Naive thymus-derived CD8-positive, alpha-beta T cell (primary cell): ENCODE data around the gene IQCN. TPM values are rescaled to one million over a fixed set of nuclear protein-coding genes. Genes with fewer than 3 reads are reported as not detected.

Experiments used
- ATAC-seq, 2 donors: fragments of 150-1000 bp; cut with Tn5 transposase in 1 of 2; sonication (Bioruptor Pico), chemical (Tn5 transposase) in 1 of 2; 1 replicate in 1 of 2; 2 replicates in 1 of 2; pipeline ENCODE4 v1.10.0; 2021; ENCODE audit warnings: mild to moderate bottlenecking in 2 of 2, moderate library complexity in 2 of 2
- POLR2A ChIA-PET: fragments of 350-600 bp; sonication (Branson Sonifier 250); formaldehyde crosslinking; loops from one replicate; lab custom pipeline; 2021; ENCODE audit warnings: antibody characterized with exemption; lab: Charles Lee
- DNase-seq, 10 donors: peaks; one replicate each; pipeline versions ENCODE4 v3.0.0 to v3.0.0-alpha.2; 2020 to 2022
- H3K27ac Mint-ChIP-seq, 10 donors: one replicate each; pipeline ENCODE4 v1.8.0; 2020 to 2022; ENCODE audit warnings: mild to moderate bottlenecking in 10 of 10, mixed read lengths in 10 of 10, moderate library complexity in 4 of 10, inconsistent platforms in 1 of 10
- H3K27me3 Mint-ChIP-seq, 5 donors: one replicate each; pipeline ENCODE4 v1.8.0; 2021 to 2022; ENCODE audit warnings: mixed read lengths in 5 of 5
- H3K36me3 Mint-ChIP-seq, 3 donors: one replicate each; pipeline ENCODE4 v1.8.0; 2020 to 2022; ENCODE audit warnings: mixed read lengths in 3 of 3, mild to moderate bottlenecking in 2 of 3, inconsistent platforms in 1 of 3
- H3K4me1 Mint-ChIP-seq, 4 donors: one replicate each; pipeline ENCODE4 v1.8.0; 2021 to 2022; ENCODE audit warnings: mixed read lengths in 4 of 4
- H3K4me3 Mint-ChIP-seq, 10 donors: one replicate each; pipeline ENCODE4 v1.8.0; 2020 to 2022; ENCODE audit warnings: mild to moderate bottlenecking in 10 of 10, mixed read lengths in 10 of 10, moderate library complexity in 6 of 10, inconsistent platforms in 1 of 10
- H3K9me3 Mint-ChIP-seq, 9 donors: one replicate each; pipeline ENCODE4 v1.8.0; 2020 to 2022; ENCODE audit warnings: mixed read lengths in 9 of 9, mild to moderate bottlenecking in 3 of 9, inconsistent platforms in 1 of 9, moderate library complexity in 1 of 9
- polyA plus RNA-seq, 3 donors: library from polyadenylated mRNA; unstranded; fragments of 300-500 nt; fragmentation: Illumina TruSeq; gene quantifications; one replicate each; pipeline ENCODE4 v1.2.3, GENCODE V29; 2021
- total RNA-seq, 8 experiments: library from RNA in 2 of 8; stranded (reverse) in 2 of 8; gene quantifications; one replicate each; pipeline ENCODE4 v1.2.3 and lab custom pipeline; 2021 to 2026

Gene IQCN
- total and polyA plus RNA-seq, 5 experiments from 2014 or later: 0.06 to 8.4 (median 3.8) TPM; not detected in 1

- POLR2A ChIA-PET: interaction anchor here (0.5 to 0.6 kb wide), 3 partner anchors 8 to 1001 kb away, joined by 3 to 4 read pairs (median 3); a partner anchor contains a TSS
Observed at GRCh38 chr19:18262917-18263316, 11.3 kb downstream of the IQCN start.

GRCh38 chr19:18262144-18262543 is 12.1 kb downstream of the IQCN start:
- DNase-seq: no peak
- POLR2A ChIA-PET: interaction anchor here (0.5 to 0.6 kb wide), 2 partner anchors 114 to 1000 kb away, joined by 3 to 4 read pairs; no protein-coding TSS in a partner anchor
- H3K4me3 Mint-ChIP-seq: no peak overlapping the region
- H3K9me3 Mint-ChIP-seq: no peaks in the 10 kb centered on the region
- H3K36me3 Mint-ChIP-seq: peaks cover 0 to 14% (median 0%) of the 10 kb centered on the region in 3 donors
- no peaks in the 10 kb centered on the region for H3K27me3 Mint-ChIP-seq
- ATAC-seq: no peak
- H3K27ac Mint-ChIP-seq: peak overlapping the region in 1 of 10 donors; percentile 87
- peaks cover 0 to 4% (median 1%) of the 10 kb centered on the region in 4 donors for H3K4me1 Mint-ChIP-seq

More at GRCh38 chr19:18262917-18263316, 11.3 kb downstream of the IQCN start:
- peak in 1 of 10 donors; percentile 57 for DNase-seq
- Mint-ChIP-seq H3K4me3 (no peak overlapping the region), H3K9me3 (no peaks in the 10 kb centered on the region), H3K27me3 (no peaks in the 10 kb centered on the region), H3K27ac (no peak overlapping the region), H3K36me3 (peaks cover 0 to 20% (median 0%) of the 10 kb centered on the region in 3 donors), H3K4me1 (peaks cover 0 to 4% (median 2%) of the 10 kb centered on the region in 4 donors)
- ATAC-seq: no peak

- H3K27ac Mint-ChIP-seq: peak overlapping the region in 1 of 10 donors; percentile 87
- POLR2A ChIA-PET: interaction anchor here (1.1 to 1.4 kb wide), 2 partner anchors 20 to 28 kb away, joined by 3 to 4 read pairs; partner anchors contain the start of gene JUND
- DNase-seq (no peak), ATAC-seq (no peak)
- peaks cover 0 to 7% (median 0%) of the 10 kb centered on the region in 3 donors for H3K36me3 Mint-ChIP-seq
- H3K4me1 Mint-ChIP-seq: peaks cover 0 to 4% (median 1%) of the 10 kb centered on the region in 4 donors
- no peak overlapping the region for H3K4me3 Mint-ChIP-seq
- H3K9me3 Mint-ChIP-seq: no peaks in the 10 kb centered on the region
- no peaks in the 10 kb centered on the region for H3K27me3 Mint-ChIP-seq
Observed at GRCh38 chr19:18261474-18261873, 12.8 kb downstream of the IQCN start.

GRCh38 chr19:18259893-18260292 is 14.4 kb downstream of the IQCN start:
- peaks cover 0 to 7% (median 5%) of the 10 kb centered on the region in 4 donors for H3K4me1 Mint-ChIP-seq
- peak overlapping the region in 1 of 10 donors; percentile 18 for H3K27ac Mint-ChIP-seq
- H3K27me3 Mint-ChIP-seq: peaks cover 2 to 9% (median 3%) of the 10 kb centered on the region in 5 donors
- H3K36me3 Mint-ChIP-seq: no peaks in the 10 kb centered on the region
- ATAC-seq (no peak), DNase-seq (no peak)
- no peak overlapping the region for H3K4me3 Mint-ChIP-seq
- no peaks in the 10 kb centered on the region for H3K9me3 Mint-ChIP-seq
- POLR2A ChIA-PET: interaction anchor here (1.2 kb wide), 1 partner anchor 19 kb away, joined by 4 read pairs; no protein-coding TSS in a partner anchor

GRCh38 chr19:18257503-18258470 is 16.5 kb downstream of the IQCN start:
- DNase-seq: no peak
- Mint-ChIP-seq H3K27ac (no peak overlapping the region), H3K27me3 (peaks cover 11 to 28% (median 20%) of the 10 kb centered on the region in 5 donors), H3K36me3 (no peaks in the 10 kb centered on the region), H3K4me1 (peaks cover 0 to 17% (median 9%) of the 10 kb centered on the region in 4 donors), H3K4me3 (no peak overlapping the region), H3K9me3 (no peaks in the 10 kb centered on the region)
- POLR2A ChIA-PET: interaction anchor here (0.8 kb wide), 1 partner anchor 53 kb away, joined by 3 read pairs; no protein-coding TSS in a partner anchor
- no peak for ATAC-seq

GRCh38 chr19:18254546-18255503 is 19.4 kb downstream of the IQCN start:
- no peak overlapping the region for H3K4me3 Mint-ChIP-seq
- DNase-seq: peak in 1 of 10 donors; percentile 19
- POLR2A ChIA-PET: interaction anchor here (0.5 to 5.9 kb wide), 5 partner anchors 8 to 439 kb away, joined by 3 to 44 read pairs (median 3); partner anchors contain the start of gene MPV17L2

GRCh38 chr19:18253716-18254115 is 20.5 kb downstream of the IQCN start:
- DNase-seq: no peak
- POLR2A ChIA-PET: interaction anchor here (0.5 to 5.9 kb wide), 4 partner anchors 26 to 134 kb away, joined by 3 to 44 read pairs (median 6); partner anchors contain the start of gene MPV17L2
- peaks cover 4 to 20% (median 13%) of the 10 kb centered on the region in 4 donors for H3K4me1 Mint-ChIP-seq
- H3K9me3 Mint-ChIP-seq: no peaks in the 10 kb centered on the region
- no peak overlapping the region for H3K4me3 Mint-ChIP-seq
- no peaks in the 10 kb centered on the region for H3K36me3 Mint-ChIP-seq
- peak overlapping the region in 1 of 10 donors; percentile 45 for H3K27ac Mint-ChIP-seq
- peaks cover 16 to 43% (median 27%) of the 10 kb centered on the region in 5 donors for H3K27me3 Mint-ChIP-seq
- ATAC-seq: no peak

More at GRCh38 chr19:18254546-18255503, 19.4 kb downstream of the IQCN start:
- Mint-ChIP-seq H3K27me3 (peaks cover 16 to 43% (median 27%) of the 10 kb centered on the region in 5 donors), H3K36me3 (no peaks in the 10 kb centered on the region), H3K27ac (peak overlapping the region in 1 of 10 donors; percentile 86), H3K4me1 (peaks cover 4 to 20% (median 13%) of the 10 kb centered on the region in 4 donors), H3K9me3 (no peaks in the 10 kb centered on the region)
- ATAC-seq: peak; percentile 34 to 53

- H3K36me3 Mint-ChIP-seq: no peaks in the 10 kb centered on the region
- no peak overlapping the region for H3K4me3 Mint-ChIP-seq
- ATAC-seq (no peak), DNase-seq (no peak)
- no peaks in the 10 kb centered on the region for H3K9me3 Mint-ChIP-seq
- peak overlapping the region in 1 of 10 donors; percentile 45 for H3K27ac Mint-ChIP-seq
- POLR2A ChIA-PET: interaction anchor here (0.7 to 5.9 kb wide), 6 partner anchors 21 to 61 kb away, joined by 3 to 44 read pairs (median 4); partner anchors contain the start of genes IQCN, JUND and MPV17L2
- peaks cover 16 to 43% (median 27%) of the 10 kb centered on the region in 5 donors for H3K27me3 Mint-ChIP-seq
- H3K4me1 Mint-ChIP-seq: peaks cover 4 to 20% (median 13%) of the 10 kb centered on the region in 4 donors
Observed at GRCh38 chr19:18253130-18253529, 21.1 kb downstream of the IQCN start.

- H3K27ac Mint-ChIP-seq: no peak overlapping the region
- DNase-seq (no peak), ATAC-seq (no peak)
- POLR2A ChIA-PET: interaction anchor here (0.9 to 5.9 kb wide), 5 partner anchors 27 to 60 kb away, joined by 3 to 44 read pairs (median 4); partner anchors contain the start of genes JUND and MPV17L2
- no peak overlapping the region for H3K4me3 Mint-ChIP-seq
- peaks cover 16 to 43% (median 27%) of the 10 kb centered on the region in 5 donors for H3K27me3 Mint-ChIP-seq
- no peaks in the 10 kb centered on the region for H3K36me3 Mint-ChIP-seq
- no peaks in the 10 kb centered on the region for H3K9me3 Mint-ChIP-seq
- H3K4me1 Mint-ChIP-seq: peaks cover 4 to 20% (median 13%) of the 10 kb centered on the region in 4 donors
Observed at GRCh38 chr19:18252370-18252717, 21.9 kb downstream of the IQCN start.

- ATAC-seq (peak; percentile 82 to 89), DNase-seq (peak; percentile 65 to 89 (median 80))
- peaks cover 4 to 20% (median 13%) of the 10 kb centered on the region in 4 donors for H3K4me1 Mint-ChIP-seq
- H3K27me3 Mint-ChIP-seq: peaks cover 16 to 43% (median 27%) of the 10 kb centered on the region in 5 donors
- H3K9me3 Mint-ChIP-seq: no peaks in the 10 kb centered on the region
- peak overlapping the region in 1 of 10 donors; percentile 29 for H3K4me3 Mint-ChIP-seq
- POLR2A ChIA-PET: interaction anchor here (0.5 to 5.9 kb wide), 7 partner anchors 12 to 90 kb away, joined by 3 to 44 read pairs (median 4); partner anchors contain the start of genes JUND and MPV17L2
- no peaks in the 10 kb centered on the region for H3K36me3 Mint-ChIP-seq
- H3K27ac Mint-ChIP-seq: peak overlapping the region in 1 of 10 donors; percentile 54
Observed at GRCh38 chr19:18251587-18252369, 22.5 kb downstream of the IQCN start.
